HL-60 (cell line): ENCODE measurements around the gene SAMD9L.

ENCODE experiments used
- DNase-seq, 2 experiments: peaks; one replicate each; pipeline ENCODE4 v3.0.0-alpha.2; 2010 to 2020; ENCODE audit warnings: low read depth in 1 of 2, low spot score in 1 of 2
- H3K27ac ChIP-seq: fragments of 250-450 bp; sonication (Bioruptor Pico); replicated peaks from 2 replicates; pipeline ENCODE4 v1.5.1; 2020; ENCODE audit warnings: mild to moderate bottlenecking, moderate library complexity
- H3K27me3 ChIP-seq: fragments of 250-450 bp; sonication (Bioruptor Pico); 2 replicates; pipeline ENCODE4 v1.5.1; 2021; ENCODE audit warnings: mild to moderate bottlenecking, moderate library complexity; ENCODE audit not compliant: insufficient read depth, poor library complexity, severe bottlenecking
- H3K4me3 ChIP-seq: replicated peaks from 2 replicates; pipeline ENCODE4 v1.5.1; 2011; ENCODE audit warnings: mild to moderate bottlenecking, control low read depth, low read length; ENCODE audit not compliant: insufficient read depth
- GABPA ChIP-seq: IDR thresholded peaks from 2 replicates; pipeline ENCODE4 v1.6.1; 2012; ENCODE audit warnings: low read depth
- POLR2AphosphoS5 ChIP-seq: IDR thresholded peaks from 2 replicates; pipeline ENCODE4 v1.6.1; 2012; ENCODE audit warnings: low read depth
- SPI1 ChIP-seq: IDR thresholded peaks from 2 replicates; pipeline ENCODE4 v1.6.1; 2012; ENCODE audit warnings: low read depth, mild to moderate bottlenecking, borderline replicate concordance
- TF ChIP-seq, protein P1 (sequence below): IDR thresholded peaks from 2 replicates; pipeline ENCODE4 v1.6.1; 2012; ENCODE audit warnings: low read depth; ENCODE audit not compliant: insufficient replicate concordance
- TF ChIP-seq, protein P2 (sequence below): IDR thresholded peaks from one replicate; pipeline ENCODE4 v1.5.1; 2011; ENCODE audit warnings: low read length, control low read depth, inconsistent platforms; ENCODE audit not compliant: insufficient read depth

The SAMD9L gene

DNA sequence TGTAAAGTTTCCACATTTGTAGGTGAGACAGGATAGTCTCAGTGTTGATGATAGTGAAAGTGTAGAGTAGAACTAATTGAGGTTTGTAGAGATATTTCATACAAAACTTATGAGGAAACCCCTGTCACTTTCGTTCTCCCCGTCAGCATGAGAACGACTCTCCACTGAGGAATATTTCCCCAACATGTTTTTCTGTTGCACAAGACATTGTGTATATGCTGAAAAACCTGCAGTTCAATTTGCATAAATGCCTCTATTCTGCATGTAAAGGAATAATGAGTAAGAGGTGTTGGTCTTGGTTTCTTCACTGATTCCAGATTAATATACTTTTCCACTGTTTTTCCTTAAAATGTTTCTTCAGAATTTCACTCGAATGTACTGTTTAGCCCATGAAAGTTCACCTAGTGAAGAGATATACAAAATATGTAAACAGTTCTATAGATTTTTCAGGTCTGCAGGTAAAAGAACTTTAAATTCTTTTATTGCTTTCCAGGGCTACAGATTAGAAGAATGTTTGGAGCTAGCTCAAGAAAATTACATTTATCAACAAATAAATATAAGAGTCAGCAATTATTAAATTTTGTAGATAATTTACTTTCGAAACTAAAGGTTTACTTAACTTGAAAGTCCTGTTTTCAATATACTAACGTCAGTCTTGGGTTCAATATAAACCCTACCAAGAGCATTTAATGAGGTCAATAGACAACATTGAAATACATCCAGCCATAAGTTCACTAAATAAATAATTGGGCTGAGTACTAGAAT, 40.9 kb upstream of the SAMD9L start:
- TF ChIP-seq, protein P1, sequence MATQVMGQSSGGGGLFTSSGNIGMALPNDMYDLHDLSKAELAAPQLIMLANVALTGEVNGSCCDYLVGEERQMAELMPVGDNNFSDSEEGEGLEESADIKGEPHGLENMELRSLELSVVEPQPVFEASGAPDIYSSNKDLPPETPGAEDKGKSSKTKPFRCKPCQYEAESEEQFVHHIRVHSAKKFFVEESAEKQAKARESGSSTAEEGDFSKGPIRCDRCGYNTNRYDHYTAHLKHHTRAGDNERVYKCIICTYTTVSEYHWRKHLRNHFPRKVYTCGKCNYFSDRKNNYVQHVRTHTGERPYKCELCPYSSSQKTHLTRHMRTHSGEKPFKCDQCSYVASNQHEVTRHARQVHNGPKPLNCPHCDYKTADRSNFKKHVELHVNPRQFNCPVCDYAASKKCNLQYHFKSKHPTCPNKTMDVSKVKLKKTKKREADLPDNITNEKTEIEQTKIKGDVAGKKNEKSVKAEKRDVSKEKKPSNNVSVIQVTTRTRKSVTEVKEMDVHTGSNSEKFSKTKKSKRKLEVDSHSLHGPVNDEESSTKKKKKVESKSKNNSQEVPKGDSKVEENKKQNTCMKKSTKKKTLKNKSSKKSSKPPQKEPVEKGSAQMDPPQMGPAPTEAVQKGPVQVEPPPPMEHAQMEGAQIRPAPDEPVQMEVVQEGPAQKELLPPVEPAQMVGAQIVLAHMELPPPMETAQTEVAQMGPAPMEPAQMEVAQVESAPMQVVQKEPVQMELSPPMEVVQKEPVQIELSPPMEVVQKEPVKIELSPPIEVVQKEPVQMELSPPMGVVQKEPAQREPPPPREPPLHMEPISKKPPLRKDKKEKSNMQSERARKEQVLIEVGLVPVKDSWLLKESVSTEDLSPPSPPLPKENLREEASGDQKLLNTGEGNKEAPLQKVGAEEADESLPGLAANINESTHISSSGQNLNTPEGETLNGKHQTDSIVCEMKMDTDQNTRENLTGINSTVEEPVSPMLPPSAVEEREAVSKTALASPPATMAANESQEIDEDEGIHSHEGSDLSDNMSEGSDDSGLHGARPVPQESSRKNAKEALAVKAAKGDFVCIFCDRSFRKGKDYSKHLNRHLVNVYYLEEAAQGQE: no peak
- no peak for TF ChIP-seq SPI1
- TF ChIP-seq, protein P2, sequence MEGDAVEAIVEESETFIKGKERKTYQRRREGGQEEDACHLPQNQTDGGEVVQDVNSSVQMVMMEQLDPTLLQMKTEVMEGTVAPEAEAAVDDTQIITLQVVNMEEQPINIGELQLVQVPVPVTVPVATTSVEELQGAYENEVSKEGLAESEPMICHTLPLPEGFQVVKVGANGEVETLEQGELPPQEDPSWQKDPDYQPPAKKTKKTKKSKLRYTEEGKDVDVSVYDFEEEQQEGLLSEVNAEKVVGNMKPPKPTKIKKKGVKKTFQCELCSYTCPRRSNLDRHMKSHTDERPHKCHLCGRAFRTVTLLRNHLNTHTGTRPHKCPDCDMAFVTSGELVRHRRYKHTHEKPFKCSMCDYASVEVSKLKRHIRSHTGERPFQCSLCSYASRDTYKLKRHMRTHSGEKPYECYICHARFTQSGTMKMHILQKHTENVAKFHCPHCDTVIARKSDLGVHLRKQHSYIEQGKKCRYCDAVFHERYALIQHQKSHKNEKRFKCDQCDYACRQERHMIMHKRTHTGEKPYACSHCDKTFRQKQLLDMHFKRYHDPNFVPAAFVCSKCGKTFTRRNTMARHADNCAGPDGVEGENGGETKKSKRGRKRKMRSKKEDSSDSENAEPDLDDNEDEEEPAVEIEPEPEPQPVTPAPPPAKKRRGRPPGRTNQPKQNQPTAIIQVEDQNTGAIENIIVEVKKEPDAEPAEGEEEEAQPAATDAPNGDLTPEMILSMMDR: no peak
- no peak for TF ChIP-seq GABPA
- TF ChIP-seq POLR2AphosphoS5: no peak
- peaks cover 10% of the 10 kb centered on the region for H3K27me3 ChIP-seq
- no peak overlapping the region for H3K27ac ChIP-seq
- no peak for DNase-seq
- no peak overlapping the region for H3K4me3 ChIP-seq

DNA sequence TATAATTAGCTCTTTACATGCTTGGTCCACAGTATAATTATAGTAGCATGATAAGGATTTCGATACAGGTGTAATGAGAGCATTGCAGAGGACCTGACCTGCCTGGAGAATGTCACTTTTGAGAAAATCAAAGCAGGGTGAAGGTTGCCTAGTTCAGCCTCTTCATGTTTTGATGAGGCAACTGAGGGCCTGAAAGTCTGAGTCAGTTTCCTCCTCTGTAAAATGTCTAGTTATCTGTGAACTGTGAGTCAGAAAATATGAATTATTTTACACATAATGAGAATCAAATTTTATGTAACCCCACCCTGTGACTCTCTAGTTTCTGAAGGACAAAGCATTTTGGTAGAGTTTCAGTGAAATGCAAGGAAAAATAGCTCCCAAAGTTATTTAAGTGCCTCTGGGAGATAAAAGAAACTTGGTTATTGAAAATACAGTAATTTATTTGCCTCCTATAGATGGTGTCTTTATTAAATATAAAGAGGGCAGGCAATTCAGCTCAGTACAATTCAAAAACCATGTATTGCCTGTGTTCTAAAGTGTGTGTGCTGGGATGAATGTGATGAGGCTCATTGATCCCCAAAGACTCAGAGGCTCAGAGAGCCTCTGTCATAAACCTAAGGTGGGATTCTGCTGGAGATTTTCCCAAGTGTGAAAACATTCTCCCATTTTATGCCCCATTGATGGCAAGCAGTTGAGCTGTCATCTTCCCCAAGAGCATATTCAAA, 37.3 kb upstream of the SAMD9L start:
- no peak for DNase-seq
- TF ChIP-seq, protein P2: no peak
- TF ChIP-seq SPI1 (no peak), GABPA (no peak), POLR2AphosphoS5 (no peak)
- TF ChIP-seq, protein P1: no peak
- Histone ChIP-seq H3K27ac (no peak overlapping the region), H3K27me3 (peaks cover 20% of the 10 kb centered on the region), H3K4me3 (no peak overlapping the region)

DNA sequence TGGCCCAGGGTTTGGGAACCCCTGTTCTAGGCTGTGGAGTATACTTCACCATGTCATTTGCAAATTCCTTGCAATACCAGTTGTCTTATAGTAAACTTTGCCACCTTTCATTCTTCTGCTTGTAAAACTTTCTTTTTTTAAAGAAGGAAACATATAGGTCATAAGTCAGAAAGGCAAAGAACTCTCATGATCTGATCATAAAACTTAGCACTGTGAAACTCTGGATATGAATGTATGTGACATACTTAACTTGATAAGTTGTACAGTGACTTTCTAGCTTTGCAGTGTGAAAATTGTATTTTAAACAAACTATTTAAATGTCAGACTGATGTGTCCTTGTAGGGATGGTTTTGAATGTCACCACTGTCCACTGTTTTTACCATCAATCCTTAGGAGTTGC, 31.0 kb upstream of the SAMD9L start:
- DNase-seq: no peak
- peaks cover 16% of the 10 kb centered on the region for H3K27me3 ChIP-seq
- TF ChIP-seq GABPA: no peak
- TF ChIP-seq, protein P2: no peak
- H3K27ac ChIP-seq: no peak overlapping the region
- H3K4me3 ChIP-seq: no peak overlapping the region
